SU-DHL-6 (cell line): Measurements from ENCODE around the gene TMEM106C.

Source experiments
- EZH2phosphoT487 ChIP-seq: fragments of 200-600 bp; sonication (generic), shearing (Covaris generic); conservative IDR thresholded peaks from 2 replicates; pipeline ENCODE4 v1.6.1; 2018; ENCODE audit warnings: mild to moderate bottlenecking, antibody characterized with exemption, low read length, moderate library complexity, mixed read lengths
- TF ChIP-seq, protein P1 (sequence below): fragments of 200-600 bp; sonication (generic); IDR thresholded peaks from one replicate; pipeline ENCODE4 v1.5.1; 2017; ENCODE audit warnings: antibody characterized with exemption, mild to moderate bottlenecking, low read length, moderate library complexity; ENCODE audit not compliant: insufficient read depth, poor library complexity, severe bottlenecking

DNA sequence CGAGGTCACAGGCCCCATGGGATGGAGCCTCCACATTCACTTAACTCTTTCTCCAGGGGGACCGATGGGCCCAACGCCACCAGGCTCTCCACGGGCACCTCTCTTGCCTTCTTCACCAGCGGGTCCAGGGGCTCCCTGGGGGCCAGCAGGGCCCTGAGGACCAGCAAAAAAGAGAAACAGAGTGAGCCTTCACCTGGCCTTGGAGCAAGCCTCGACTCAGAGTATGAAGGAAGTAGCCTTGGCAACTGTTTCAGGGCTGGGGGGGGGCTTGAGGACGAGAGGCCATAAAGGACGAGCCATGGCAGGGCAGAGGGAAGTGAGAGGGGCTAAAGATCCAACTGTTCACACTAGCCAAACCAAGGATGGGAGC is 22.9 kb downstream of the TMEM106C start:
- TF ChIP-seq, protein P1, sequence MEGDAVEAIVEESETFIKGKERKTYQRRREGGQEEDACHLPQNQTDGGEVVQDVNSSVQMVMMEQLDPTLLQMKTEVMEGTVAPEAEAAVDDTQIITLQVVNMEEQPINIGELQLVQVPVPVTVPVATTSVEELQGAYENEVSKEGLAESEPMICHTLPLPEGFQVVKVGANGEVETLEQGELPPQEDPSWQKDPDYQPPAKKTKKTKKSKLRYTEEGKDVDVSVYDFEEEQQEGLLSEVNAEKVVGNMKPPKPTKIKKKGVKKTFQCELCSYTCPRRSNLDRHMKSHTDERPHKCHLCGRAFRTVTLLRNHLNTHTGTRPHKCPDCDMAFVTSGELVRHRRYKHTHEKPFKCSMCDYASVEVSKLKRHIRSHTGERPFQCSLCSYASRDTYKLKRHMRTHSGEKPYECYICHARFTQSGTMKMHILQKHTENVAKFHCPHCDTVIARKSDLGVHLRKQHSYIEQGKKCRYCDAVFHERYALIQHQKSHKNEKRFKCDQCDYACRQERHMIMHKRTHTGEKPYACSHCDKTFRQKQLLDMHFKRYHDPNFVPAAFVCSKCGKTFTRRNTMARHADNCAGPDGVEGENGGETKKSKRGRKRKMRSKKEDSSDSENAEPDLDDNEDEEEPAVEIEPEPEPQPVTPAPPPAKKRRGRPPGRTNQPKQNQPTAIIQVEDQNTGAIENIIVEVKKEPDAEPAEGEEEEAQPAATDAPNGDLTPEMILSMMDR: no peak
- TF ChIP-seq EZH2phosphoT487: no peak
